ENCODE data around the gene OLR1. TPM values are rescaled to one million over a fixed set of nuclear protein-coding genes. Genes with fewer than 3 reads are reported as not detected.

The OLR1 gene
- total RNA-seq, 2 experiments from 2014 or later: not detected

GRCh38 chr12:10128687-10129086 is 43.2 kb downstream of the OLR1 start:
- peaks cover 3% of the 10 kb centered on the region for H3K4me1 Mint-ChIP-seq
- no peaks in the 10 kb centered on the region for H3K9me3 Mint-ChIP-seq
- no peak overlapping the region for H3K4me3 Mint-ChIP-seq
- POLR2A ChIA-PET: no interaction called here
- DNase-seq (no peak), ATAC-seq (ENCODE audit: low read depth) (no peak)
- no peaks in the 10 kb centered on the region for H3K36me3 Mint-ChIP-seq
- H3K27ac Mint-ChIP-seq: no peak overlapping the region
- H3K27me3 Mint-ChIP-seq: peaks cover 43% of the 10 kb centered on the region

GRCh38 chr12:10126413-10126812 is 45.5 kb downstream of the OLR1 start:
- no peak for ATAC-seq (ENCODE audit: low read depth)
- POLR2A ChIA-PET: interaction anchor here (0.6 kb wide), 1 partner anchor 569 kb away, joined by 5 read pairs; no protein-coding TSS in a partner anchor
- Mint-ChIP-seq H3K27ac (no peak overlapping the region), H3K4me3 (no peak overlapping the region), H3K9me3 (no peaks in the 10 kb centered on the region), H3K4me1 (peaks cover 3% of the 10 kb centered on the region), H3K27me3 (peaks cover 43% of the 10 kb centered on the region), H3K36me3 (no peaks in the 10 kb centered on the region)
- no peak for DNase-seq

GRCh38 chr12:10122689-10123088 is 49.2 kb downstream of the OLR1 start:
- H3K36me3 Mint-ChIP-seq: no peaks in the 10 kb centered on the region
- H3K27ac Mint-ChIP-seq: no peak overlapping the region
- peaks cover 29% of the 10 kb centered on the region for H3K27me3 Mint-ChIP-seq
- POLR2A ChIA-PET: no interaction called here
- ATAC-seq (ENCODE audit: low read depth): no peak
- no peaks in the 10 kb centered on the region for H3K9me3 Mint-ChIP-seq
- no peak overlapping the region for H3K4me3 Mint-ChIP-seq
- no peaks in the 10 kb centered on the region for H3K4me1 Mint-ChIP-seq
- no peak for DNase-seq

GRCh38 chr12:10121278-10121677 is 50.7 kb downstream of the OLR1 start:
- POLR2A ChIA-PET: no interaction called here
- Mint-ChIP-seq H3K9me3 (no peaks in the 10 kb centered on the region), H3K4me1 (no peaks in the 10 kb centered on the region), H3K4me3 (no peak overlapping the region), H3K27me3 (peaks cover 14% of the 10 kb centered on the region), H3K36me3 (no peaks in the 10 kb centered on the region), H3K27ac (no peak overlapping the region)
- ATAC-seq (ENCODE audit: low read depth) (no peak), DNase-seq (no peak)

- no peak overlapping the region for H3K4me3 Mint-ChIP-seq
- no peaks in the 10 kb centered on the region for H3K36me3 Mint-ChIP-seq
- no peak overlapping the region for H3K27ac Mint-ChIP-seq
- no peak for DNase-seq
- no peaks in the 10 kb centered on the region for H3K27me3 Mint-ChIP-seq
- POLR2A ChIA-PET: no interaction called here
- ATAC-seq (ENCODE audit: low read depth): no peak
- H3K4me1 Mint-ChIP-seq: no peaks in the 10 kb centered on the region
- no peaks in the 10 kb centered on the region for H3K9me3 Mint-ChIP-seq
These were observed 52.9 kb downstream of the OLR1 start for GRCh38 chr12:10119066-10119465.

GRCh38 chr12:10115890-10116289 is 56.0 kb downstream of the OLR1 start:
- Mint-ChIP-seq H3K27me3 (peaks cover 3% of the 10 kb centered on the region), H3K9me3 (peaks cover 1% of the 10 kb centered on the region), H3K36me3 (no peaks in the 10 kb centered on the region), H3K27ac (no peak overlapping the region), H3K4me3 (no peak overlapping the region), H3K4me1 (no peaks in the 10 kb centered on the region)
- ATAC-seq (ENCODE audit: low read depth) (no peak), DNase-seq (no peak)
- POLR2A ChIA-PET: no interaction called here

GRCh38 chr12:10115311-10115710 is 56.6 kb downstream of the OLR1 start:
- Mint-ChIP-seq H3K4me1 (no peaks in the 10 kb centered on the region), H3K9me3 (peaks cover 2% of the 10 kb centered on the region), H3K27me3 (peaks cover 3% of the 10 kb centered on the region), H3K36me3 (no peaks in the 10 kb centered on the region), H3K4me3 (no peak overlapping the region), H3K27ac (no peak overlapping the region)
- no peak for ATAC-seq (ENCODE audit: low read depth)
- POLR2A ChIA-PET: no interaction called here
- no peak for DNase-seq

- POLR2A ChIA-PET: no interaction called here
- Mint-ChIP-seq H3K9me3 (peaks cover 2% of the 10 kb centered on the region), H3K27ac (no peak overlapping the region)
These were observed 58.0 kb downstream of the OLR1 start for GRCh38 chr12:10113920-10114319.

GRCh38 chr12:10113075-10113474 is 58.9 kb downstream of the OLR1 start:
- ATAC-seq (ENCODE audit: low read depth): no peak
- peaks cover 11% of the 10 kb centered on the region for H3K27me3 Mint-ChIP-seq
- H3K36me3 Mint-ChIP-seq: no peaks in the 10 kb centered on the region
- DNase-seq: no peak
- POLR2A ChIA-PET: no interaction called here
- no peak overlapping the region for H3K4me3 Mint-ChIP-seq
- H3K27ac Mint-ChIP-seq: no peak overlapping the region
- peaks cover 2% of the 10 kb centered on the region for H3K9me3 Mint-ChIP-seq
- no peaks in the 10 kb centered on the region for H3K4me1 Mint-ChIP-seq

More at GRCh38 chr12:10113920-10114319, 58.0 kb downstream of the OLR1 start:
- Mint-ChIP-seq H3K36me3 (no peaks in the 10 kb centered on the region), H3K27me3 (peaks cover 9% of the 10 kb centered on the region), H3K4me3 (no peak overlapping the region), H3K4me1 (no peaks in the 10 kb centered on the region)
- ATAC-seq (ENCODE audit: low read depth) (no peak), DNase-seq (no peak)

- no peak overlapping the region for H3K27ac Mint-ChIP-seq
- POLR2A ChIA-PET: no interaction called here
- H3K27me3 Mint-ChIP-seq: peaks cover 15% of the 10 kb centered on the region
- ATAC-seq (ENCODE audit: low read depth) (no peak), DNase-seq (no peak)
- no peak overlapping the region for H3K4me3 Mint-ChIP-seq
- no peaks in the 10 kb centered on the region for H3K4me1 Mint-ChIP-seq
- H3K36me3 Mint-ChIP-seq: no peaks in the 10 kb centered on the region
- peaks cover 2% of the 10 kb centered on the region for H3K9me3 Mint-ChIP-seq
These were observed 60.5 kb downstream of the OLR1 start for GRCh38 chr12:10111451-10111850.

- Mint-ChIP-seq H3K27me3 (peaks cover 24% of the 10 kb centered on the region), H3K4me1 (no peaks in the 10 kb centered on the region), H3K36me3 (no peaks in the 10 kb centered on the region), H3K27ac (no peak overlapping the region), H3K9me3 (peaks cover 8% of the 10 kb centered on the region), H3K4me3 (no peak overlapping the region)
- POLR2A ChIA-PET: no interaction called here
- no peak for ATAC-seq (ENCODE audit: low read depth)
- DNase-seq: no peak
These were observed 61.6 kb downstream of the OLR1 start for GRCh38 chr12:10110256-10110844.

Other genes starting within 250 kb of the OLR1 start
- not detected for gene CLEC2A, start 239.8 kb downstream of the OLR1 start, total RNA-seq
- gene CLEC12A, start 200.7 kb downstream of the OLR1 start, total RNA-seq: 1 to 10 TPM; 4.0 to 5.2 TPM
- gene CLEC1B, start 173.0 kb downstream of the OLR1 start, total RNA-seq: not detected
- gene CLEC12B, start 161.5 kb downstream of the OLR1 start, total RNA-seq: under 1 TPM; 0.40 to 0.83 TPM
- gene CLEC9A, start 141.4 kb downstream of the OLR1 start, total RNA-seq: not detected
- not detected for gene CLEC1A, start 73.1 kb downstream of the OLR1 start, total RNA-seq
- gene CLEC7A, start 41.9 kb downstream of the OLR1 start, total RNA-seq: under 1 TPM; 0.36 to 0.48 TPM
- gene TMEM52B, start 6.9 kb upstream of the OLR1 start, total RNA-seq: not detected
- 10 to 100 TPM; 50.9 to 56.2 TPM for gene GABARAPL1, start 40.7 kb upstream of the OLR1 start, total RNA-seq
- 10 to 100 TPM; 19.8 to 30.6 TPM for gene KLRD1, start 135.7 kb upstream of the OLR1 start, total RNA-seq
- gene KLRK1, start 217.9 kb upstream of the OLR1 start, total RNA-seq: 100 to 1,000 TPM; 319 to 355 TPM
- 10 to 100 TPM; 37.8 to 38.4 TPM for gene KLRC4, start 237.6 kb upstream of the OLR1 start, total RNA-seq
- gene KLRC3, start 248.5 kb upstream of the OLR1 start, total RNA-seq: 1 to 10 TPM; 3.0 to 5.6 TPM